ENCODE measurements around the gene PIEZO1. TPM values are rescaled to one million over a fixed set of nuclear protein-coding genes. Genes with fewer than 3 reads are reported as not detected.

Gene PIEZO1
- total and polyA plus RNA-seq, 10 of the 15 experiments (the other 5 are each of a cell fraction or from before 2014, with no cell fraction given) = 1.3 to 169 (median 33.4) TPM

DNA sequence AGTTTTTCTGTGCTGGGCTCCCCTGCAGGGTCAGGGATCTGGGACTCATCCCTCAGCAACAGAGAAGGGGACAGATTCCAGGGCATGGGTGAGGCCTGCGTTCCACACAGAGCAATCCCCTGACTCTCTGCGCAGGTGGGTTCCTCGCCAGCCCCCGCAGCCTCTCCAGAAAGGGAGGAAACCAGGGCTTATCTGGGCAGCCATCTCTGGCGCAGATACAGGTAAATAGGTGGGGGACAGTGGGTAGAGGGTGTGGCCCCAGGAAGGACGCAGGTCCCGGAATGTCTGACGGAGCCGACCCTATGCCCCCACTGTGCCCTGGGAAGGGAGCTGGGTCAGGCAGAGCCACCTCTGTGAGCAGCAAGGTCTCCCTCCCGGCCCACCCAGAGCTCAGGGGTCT lies 23.2 kb downstream of the PIEZO1 start (continued):
- TF ChIP-seq JUND (IDR thresholded peaks at IDR 0.05; ENCODE audit: low read depth, low read length) (no peak), RAD51 (IDR thresholded peaks at IDR 0.05) (no peak), JUNB (IDR thresholded peaks at IDR 0.05) (no peak)

DNA sequence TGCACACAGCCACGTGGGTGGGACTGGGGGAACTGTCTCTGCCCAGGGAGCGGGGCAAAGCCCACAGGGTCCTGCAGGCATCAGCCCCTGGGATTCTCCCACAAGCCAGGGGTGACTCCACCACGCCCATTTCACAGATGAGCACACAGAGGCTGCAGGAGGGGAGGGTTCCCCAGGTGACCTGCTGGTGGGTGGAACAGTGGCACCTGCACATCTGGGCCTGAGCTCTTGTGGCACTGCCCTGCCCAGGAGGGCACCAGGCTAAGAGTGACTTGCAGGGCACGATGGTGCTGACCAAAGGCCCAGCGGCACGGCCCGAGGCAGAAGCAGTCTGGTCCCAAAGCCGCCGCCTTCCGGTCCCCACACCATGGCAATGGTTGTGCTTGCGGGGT lies 23.9 kb downstream of the PIEZO1 start:
- no peak for FAIRE-seq
- 87% methylated on average over 11 of the region's 11 CpGs for WGBS (ENCODE audit: insufficient coverage, insufficient replicate concordance, low lambda C conversion rate, missing lambda C conversion rate)
- intact Hi-C loops (cut with micrococcal nuclease; ENCODE audit: unreplicated experiment) = no loop called here

DNA sequence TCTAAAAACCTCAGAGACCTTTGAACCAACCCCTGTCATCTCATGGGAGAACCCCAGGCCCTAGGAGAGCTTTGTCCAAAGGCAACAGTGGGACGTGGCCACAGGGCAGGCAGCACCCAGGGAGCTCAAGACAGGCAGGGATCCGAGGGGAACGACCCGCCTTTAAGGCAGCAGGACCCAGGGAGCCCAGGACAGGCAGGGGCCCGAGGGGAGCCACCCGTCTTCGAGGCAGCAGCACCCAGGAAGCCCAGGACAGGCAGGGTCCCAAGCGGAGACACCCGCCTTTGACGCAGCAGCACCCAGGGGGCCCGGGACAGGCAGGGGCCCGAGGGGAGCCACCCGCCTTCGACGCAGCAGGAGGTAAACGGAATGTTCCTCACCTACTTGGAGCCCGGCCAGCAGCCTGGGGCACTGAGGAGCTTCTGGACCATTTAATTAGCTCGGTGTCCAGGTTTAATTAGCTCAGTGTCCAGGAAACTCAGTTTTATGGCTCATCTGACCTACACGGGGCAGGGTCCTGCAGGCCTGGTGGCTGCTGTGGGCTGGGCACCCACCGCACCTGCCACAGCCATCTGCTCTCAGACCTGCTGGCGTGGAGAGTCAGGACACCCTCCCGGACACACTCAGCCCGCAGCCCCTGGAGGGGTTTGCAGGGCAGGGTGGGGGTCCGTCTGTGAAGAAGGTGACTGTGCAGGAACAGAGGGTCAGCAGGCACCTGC lies 24.4 kb downstream of the PIEZO1 start:
- Histone ChIP-seq H3K9ac (ENCODE audit: control insufficient read depth, insufficient read depth, low read length) (no peak overlapping the region), H3K36me3 (ENCODE audit: control insufficient read depth in 2 of 2, insufficient read depth in 2 of 2, low read length in 1 of 2) (peaks cover 0 to 5% of the 10 kb centered on the region in 2 experiments; a peak in 3 of 4 replicates), H3K79me2 (ENCODE audit: control insufficient read depth, insufficient read depth, low read length) (peaks cover 6% of the 10 kb centered on the region), H3K27ac (ENCODE audit: control insufficient read depth, insufficient read depth) (no peak overlapping the region), H2AFZ (ENCODE audit: control insufficient read depth, low read depth, low read length) (no peak overlapping the region), H3K4me3 (no peak overlapping the region), H3K4me1 (ENCODE audit: control insufficient read depth, insufficient read depth, low read length) (no peaks in the 10 kb centered on the region), H3K4me2 (ENCODE audit: control insufficient read depth, insufficient read depth) (no peak overlapping the region), H4K20me1 (ENCODE audit: control insufficient read depth, insufficient read depth) (no peaks in the 10 kb centered on the region; the same call in none of the 2 replicates), H3K27me3 (replicated peaks in 1 of 2; ENCODE audit: control insufficient read depth in 2 of 2, insufficient read depth in 2 of 2, low read length in 1 of 2) (no peaks in the 10 kb centered on the region), H3K9me3 (replicated peaks; ENCODE audit: control insufficient read depth, insufficient read depth, low read length) (no peaks in the 10 kb centered on the region)
- ChIA-PET CTCF (interaction anchor here (1.3 to 1.5 kb wide), 2 partner anchors 13 to 17 kb away, joined by 3 read pairs; no protein-coding TSS in a partner anchor), RAD21 (ENCODE audit: unreplicated experiment) (no interaction called here), POLR2A (no interaction called here), SMC1A (ENCODE audit: uncharacterized antibody, unreplicated experiment) (no interaction called here)
- ATAC-seq (no peak), FAIRE-seq (no peak), DNase-seq (ENCODE audit: low read depth, low spot score) (no peak)
- no TSS peak for BruUV-seq (replicated peaks)
- 86% methylated on average over 18 of the region's 24 CpGs for WGBS (ENCODE audit: insufficient coverage, insufficient replicate concordance, low lambda C conversion rate, missing lambda C conversion rate)
- intact Hi-C loops (cut with micrococcal nuclease; ENCODE audit: unreplicated experiment) (no loop called here), in situ Hi-C loops (cut with MboI) (no loop called here)
- TF ChIP-seq SUZ12 (IDR thresholded peaks at IDR 0.05; ENCODE audit: unreplicated experiment) = no peak
- TF ChIP-seq JUND (IDR thresholded peaks at IDR 0.05; ENCODE audit: low read depth, low read length) = no peak
- TF ChIP-seq POLR2AphosphoS2 (IDR thresholded peaks at IDR 0.05; ENCODE audit: low read depth, low read length) = no peak
- no peak for TF ChIP-seq SMARCA5 (IDR thresholded peaks at IDR 0.05)
- TF ChIP-seq, protein P1, sequence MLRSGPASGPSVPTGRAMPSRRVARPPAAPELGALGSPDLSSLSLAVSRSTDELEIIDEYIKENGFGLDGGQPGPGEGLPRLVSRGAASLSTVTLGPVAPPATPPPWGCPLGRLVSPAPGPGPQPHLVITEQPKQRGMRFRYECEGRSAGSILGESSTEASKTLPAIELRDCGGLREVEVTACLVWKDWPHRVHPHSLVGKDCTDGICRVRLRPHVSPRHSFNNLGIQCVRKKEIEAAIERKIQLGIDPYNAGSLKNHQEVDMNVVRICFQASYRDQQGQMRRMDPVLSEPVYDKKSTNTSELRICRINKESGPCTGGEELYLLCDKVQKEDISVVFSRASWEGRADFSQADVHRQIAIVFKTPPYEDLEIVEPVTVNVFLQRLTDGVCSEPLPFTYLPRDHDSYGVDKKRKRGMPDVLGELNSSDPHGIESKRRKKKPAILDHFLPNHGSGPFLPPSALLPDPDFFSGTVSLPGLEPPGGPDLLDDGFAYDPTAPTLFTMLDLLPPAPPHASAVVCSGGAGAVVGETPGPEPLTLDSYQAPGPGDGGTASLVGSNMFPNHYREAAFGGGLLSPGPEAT (IDR thresholded peaks at IDR 0.05; ENCODE audit: low read depth) = no peak
- TF ChIP-seq, protein P2, sequence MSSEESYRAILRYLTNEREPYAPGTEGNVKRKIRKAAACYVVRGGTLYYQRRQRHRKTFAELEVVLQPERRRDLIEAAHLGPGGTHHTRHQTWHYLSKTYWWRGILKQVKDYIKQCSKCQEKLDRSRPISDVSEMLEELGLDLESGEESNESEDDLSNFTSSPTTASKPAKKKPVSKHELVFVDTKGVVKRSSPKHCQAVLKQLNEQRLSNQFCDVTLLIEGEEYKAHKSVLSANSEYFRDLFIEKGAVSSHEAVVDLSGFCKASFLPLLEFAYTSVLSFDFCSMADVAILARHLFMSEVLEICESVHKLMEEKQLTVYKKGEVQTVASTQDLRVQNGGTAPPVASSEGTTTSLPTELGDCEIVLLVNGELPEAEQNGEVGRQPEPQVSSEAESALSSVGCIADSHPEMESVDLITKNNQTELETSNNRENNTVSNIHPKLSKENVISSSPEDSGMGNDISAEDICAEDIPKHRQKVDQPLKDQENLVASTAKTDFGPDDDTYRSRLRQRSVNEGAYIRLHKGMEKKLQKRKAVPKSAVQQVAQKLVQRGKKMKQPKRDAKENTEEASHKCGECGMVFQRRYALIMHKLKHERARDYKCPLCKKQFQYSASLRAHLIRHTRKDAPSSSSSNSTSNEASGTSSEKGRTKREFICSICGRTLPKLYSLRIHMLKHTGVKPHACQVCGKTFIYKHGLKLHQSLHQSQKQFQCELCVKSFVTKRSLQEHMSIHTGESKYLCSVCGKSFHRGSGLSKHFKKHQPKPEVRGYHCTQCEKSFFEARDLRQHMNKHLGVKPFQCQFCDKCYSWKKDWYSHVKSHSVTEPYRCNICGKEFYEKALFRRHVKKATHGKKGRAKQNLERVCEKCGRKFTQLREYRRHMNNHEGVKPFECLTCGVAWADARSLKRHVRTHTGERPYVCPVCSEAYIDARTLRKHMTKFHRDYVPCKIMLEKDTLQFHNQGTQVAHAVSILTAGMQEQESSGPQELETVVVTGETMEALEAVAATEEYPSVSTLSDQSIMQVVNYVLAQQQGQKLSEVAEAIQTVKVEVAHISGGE (CRISPR knock-in tag; IDR thresholded peaks at IDR 0.05) = no peak
- no peak for TF ChIP-seq ZNF274 (IDR thresholded peaks at IDR 0.05; ENCODE audit: insufficient read depth, insufficient read length)

More for the DNA sequence above, 23.9 kb downstream of the PIEZO1 start:
- Histone ChIP-seq H3K4me1 (ENCODE audit: control insufficient read depth, insufficient read depth, low read length) (no peaks in the 10 kb centered on the region), H3K4me2 (ENCODE audit: control insufficient read depth, insufficient read depth) (no peak overlapping the region), H3K79me2 (ENCODE audit: control insufficient read depth, insufficient read depth, low read length) (peaks cover 8% of the 10 kb centered on the region), H3K9me3 (replicated peaks; ENCODE audit: control insufficient read depth, insufficient read depth, low read length) (no peaks in the 10 kb centered on the region), H3K4me3 (no peak overlapping the region), H4K20me1 (ENCODE audit: control insufficient read depth, insufficient read depth) (no peaks in the 10 kb centered on the region; the same call in none of the 2 replicates), H3K36me3 (ENCODE audit: control insufficient read depth in 2 of 2, insufficient read depth in 2 of 2, low read length in 1 of 2) (peaks cover 0 to 6% of the 10 kb centered on the region in 2 experiments; a peak in 3 of 4 replicates), H3K27ac (ENCODE audit: control insufficient read depth, insufficient read depth) (no peak overlapping the region), H3K9ac (ENCODE audit: control insufficient read depth, insufficient read depth, low read length) (no peak overlapping the region), H3K27me3 (replicated peaks in 1 of 2; ENCODE audit: control insufficient read depth in 2 of 2, insufficient read depth in 2 of 2, low read length in 1 of 2) (no peaks in the 10 kb centered on the region), H2AFZ (ENCODE audit: control insufficient read depth, low read depth, low read length) (no peak overlapping the region)
- in situ Hi-C loops (cut with MboI) = no loop called here
- ATAC-seq (no peak), DNase-seq (ENCODE audit: low read depth, low spot score) (no peak)
- TF ChIP-seq POLR2A (IDR thresholded peaks at IDR 0.05; ENCODE audit: low read depth, low read length) = peak; percentile 52; the same call in 1 of the 2 replicates
- TF ChIP-seq HDAC2 (IDR thresholded peaks at IDR 0.05) = no peak
- ChIA-PET RAD21 (ENCODE audit: unreplicated experiment) (no interaction called here), CTCF (interaction anchor here (0.5 to 1.5 kb wide), 2 partner anchors 14 to 395 kb away, joined by 3 read pairs; no protein-coding TSS in a partner anchor), SMC1A (ENCODE audit: uncharacterized antibody, unreplicated experiment) (no interaction called here), POLR2A (no interaction called here)
- no TSS peak for BruUV-seq (replicated peaks)

Data from GM12878 (cell line).